Cardiac fibroblast (primary cell): ENCODE data around the gene TMEM164.

Experiments used
- DNase-seq, 2 donors: peaks; one replicate each; pipeline versions ENCODE4 v3.0.0 to v3.0.0-alpha.2; 2010; ENCODE audit warnings: low read depth in 2 of 2
- H3K4me3 ChIP-seq, 2 donors: replicated peaks in 1 of 2; 1 replicate in 1 of 2; 2 replicates in 1 of 2; pipeline ENCODE4 v1.5.1; 2011; ENCODE audit warnings: low read depth in 2 of 2, low read length in 2 of 2, mild to moderate bottlenecking in 2 of 2, moderate library complexity in 1 of 2
- TF ChIP-seq, protein P1 (sequence below): IDR thresholded peaks from one replicate; pipeline ENCODE4 v1.5.1; 2011; ENCODE audit warnings: low read depth, mild to moderate bottlenecking, low read length, inconsistent platforms

The TMEM164 gene

DNA sequence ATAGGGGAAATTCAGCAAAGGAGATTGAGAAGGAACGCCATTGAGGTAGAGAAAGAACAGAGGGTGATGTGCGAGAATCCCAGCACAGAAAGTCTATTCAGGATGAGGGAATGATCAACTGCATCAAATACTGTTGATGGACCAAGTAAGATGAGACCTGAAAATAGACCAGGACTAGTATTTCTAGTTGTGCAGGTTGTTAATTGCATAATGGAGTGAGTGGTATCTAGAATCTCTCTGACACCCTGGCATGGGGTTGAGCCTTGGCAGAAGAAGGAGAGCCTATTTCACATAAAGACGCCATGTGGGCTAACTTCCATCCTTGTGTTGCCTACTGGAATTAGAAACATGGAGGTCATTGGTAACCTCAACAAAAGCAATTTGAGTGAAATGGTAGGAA lies 135.6 kb downstream of the TMEM164 start:
- no peak overlapping the region for H3K4me3 ChIP-seq
- TF ChIP-seq, protein P1, sequence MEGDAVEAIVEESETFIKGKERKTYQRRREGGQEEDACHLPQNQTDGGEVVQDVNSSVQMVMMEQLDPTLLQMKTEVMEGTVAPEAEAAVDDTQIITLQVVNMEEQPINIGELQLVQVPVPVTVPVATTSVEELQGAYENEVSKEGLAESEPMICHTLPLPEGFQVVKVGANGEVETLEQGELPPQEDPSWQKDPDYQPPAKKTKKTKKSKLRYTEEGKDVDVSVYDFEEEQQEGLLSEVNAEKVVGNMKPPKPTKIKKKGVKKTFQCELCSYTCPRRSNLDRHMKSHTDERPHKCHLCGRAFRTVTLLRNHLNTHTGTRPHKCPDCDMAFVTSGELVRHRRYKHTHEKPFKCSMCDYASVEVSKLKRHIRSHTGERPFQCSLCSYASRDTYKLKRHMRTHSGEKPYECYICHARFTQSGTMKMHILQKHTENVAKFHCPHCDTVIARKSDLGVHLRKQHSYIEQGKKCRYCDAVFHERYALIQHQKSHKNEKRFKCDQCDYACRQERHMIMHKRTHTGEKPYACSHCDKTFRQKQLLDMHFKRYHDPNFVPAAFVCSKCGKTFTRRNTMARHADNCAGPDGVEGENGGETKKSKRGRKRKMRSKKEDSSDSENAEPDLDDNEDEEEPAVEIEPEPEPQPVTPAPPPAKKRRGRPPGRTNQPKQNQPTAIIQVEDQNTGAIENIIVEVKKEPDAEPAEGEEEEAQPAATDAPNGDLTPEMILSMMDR = no peak
- no peak for DNase-seq

DNA sequence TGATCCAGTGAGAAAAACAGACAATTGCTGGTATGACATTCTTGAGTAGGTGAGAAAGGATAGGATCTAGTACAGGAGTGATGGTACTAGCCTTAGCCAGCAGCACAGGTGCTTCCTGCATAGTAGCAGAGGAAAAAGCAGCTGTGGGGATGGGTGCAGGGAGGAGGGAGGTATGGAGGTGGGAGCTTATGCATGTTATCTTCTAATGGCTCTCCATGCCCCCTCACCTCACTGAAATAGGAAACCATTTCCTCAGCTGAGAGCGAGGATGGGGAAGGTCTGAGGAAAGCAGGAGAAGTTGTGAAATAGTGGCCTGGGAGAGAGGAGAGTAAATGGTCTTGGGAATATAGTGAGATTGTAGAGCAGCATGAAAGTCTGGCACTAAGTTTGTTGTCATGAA lies 136.3 kb downstream of the TMEM164 start:
- no peak for DNase-seq
- H3K4me3 ChIP-seq = no peak overlapping the region
- TF ChIP-seq, protein P1 = no peak

DNA sequence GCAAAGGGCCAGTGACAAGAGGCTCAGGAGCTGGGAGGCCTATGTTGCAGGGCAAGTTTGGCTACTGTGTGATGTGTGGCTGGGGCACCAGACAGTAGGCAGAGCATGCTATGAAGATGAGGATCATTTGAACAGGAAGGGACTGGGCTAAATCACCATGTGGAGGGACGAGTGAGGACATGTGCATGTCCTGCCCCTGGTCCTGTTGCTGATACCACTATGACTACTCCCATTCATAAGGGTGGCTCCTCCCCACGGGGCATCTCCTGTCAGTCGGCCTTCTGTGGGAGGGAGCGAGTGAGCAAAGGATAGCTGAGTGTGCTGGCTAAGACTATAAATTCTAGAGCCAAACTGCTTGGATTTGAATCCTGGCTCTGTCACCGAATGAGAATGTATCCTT lies 139.2 kb downstream of the TMEM164 start:
- no peak overlapping the region for H3K4me3 ChIP-seq
- DNase-seq = peak; percentile 26 to 27
- TF ChIP-seq, protein P1 = no peak

DNA sequence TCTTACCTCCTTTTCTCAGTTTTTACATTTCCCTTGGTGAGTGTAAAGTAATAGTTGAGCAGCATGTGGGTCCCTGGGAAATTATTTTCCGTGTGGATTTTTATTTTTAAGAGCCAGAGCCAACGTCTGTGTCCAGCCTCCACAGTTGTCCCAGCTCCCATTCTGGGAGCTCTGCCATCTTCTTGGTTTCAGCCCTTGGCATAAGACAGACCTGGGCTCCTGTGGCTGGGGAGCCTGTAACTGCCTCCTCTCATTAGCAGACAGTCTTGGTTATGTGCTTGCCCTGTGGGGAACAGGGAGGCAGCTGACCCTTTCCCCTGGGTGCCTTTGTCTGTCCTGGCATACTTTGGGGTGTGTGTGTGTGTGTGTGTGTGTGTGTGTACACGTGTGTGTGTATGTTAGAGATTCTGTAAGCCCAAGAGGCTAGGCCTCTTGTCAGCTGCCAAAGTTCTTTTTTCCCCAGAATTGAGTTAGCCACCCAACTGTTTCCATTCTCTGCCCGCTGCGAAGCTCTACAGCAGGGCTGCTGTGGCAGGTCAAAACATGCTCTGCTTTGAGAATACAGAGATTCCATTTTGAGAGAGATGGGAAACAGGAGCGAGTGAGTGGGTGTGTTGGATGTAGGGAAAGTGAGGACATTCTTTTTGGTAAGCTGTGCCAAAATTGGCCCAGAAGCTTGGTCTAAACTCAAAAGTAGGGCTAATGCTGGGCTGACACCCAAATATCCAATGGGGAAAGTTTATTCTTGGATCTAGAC lies 140.7 kb downstream of the TMEM164 start:
- TF ChIP-seq, protein P1 = no peak
- DNase-seq = peak in 1 of 2 donors; percentile 18
- H3K4me3 ChIP-seq = no peak overlapping the region

DNA sequence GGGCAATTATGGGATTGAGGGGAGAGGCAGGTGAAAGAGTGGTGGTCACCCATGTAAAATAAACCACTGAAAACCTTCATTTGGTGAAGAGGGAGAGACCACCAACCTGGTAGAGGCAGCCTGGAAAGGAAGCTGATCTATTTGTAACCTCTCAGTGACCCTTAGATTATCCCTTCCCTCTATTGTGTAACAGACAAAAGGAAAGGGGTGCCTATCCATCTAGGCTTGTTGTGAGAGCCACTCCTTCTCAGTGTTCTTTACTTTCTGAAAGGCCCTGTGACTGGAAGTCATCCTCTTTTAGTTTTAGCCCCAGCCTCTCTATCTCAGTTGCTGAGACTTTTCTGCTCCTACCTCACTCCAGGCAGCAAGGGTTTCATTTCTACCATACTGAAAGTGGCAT lies 142.4 kb downstream of the TMEM164 start:
- no peak for DNase-seq
- TF ChIP-seq, protein P1 = no peak
- no peak overlapping the region for H3K4me3 ChIP-seq

DNA sequence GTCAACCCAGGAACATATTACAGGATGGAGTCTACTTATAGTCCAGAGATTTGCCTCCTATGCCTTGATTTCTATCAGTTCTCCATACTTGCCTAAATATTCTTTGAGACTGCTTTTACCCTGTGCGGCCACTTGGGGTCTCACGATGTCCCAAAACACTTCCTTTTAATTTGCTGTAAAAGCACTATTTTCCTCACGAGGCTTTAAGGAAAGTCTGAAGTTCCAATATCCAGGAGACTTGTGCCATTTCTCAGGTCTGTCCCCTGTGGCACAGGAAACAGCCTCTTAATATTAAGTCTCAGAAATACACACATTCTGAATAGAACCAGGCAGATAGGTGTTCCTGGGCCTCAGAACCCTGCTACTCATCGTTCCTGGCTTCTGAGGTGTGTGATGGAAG lies 142.9 kb downstream of the TMEM164 start:
- H3K4me3 ChIP-seq = no peak overlapping the region
- TF ChIP-seq, protein P1 = peak; percentile 51
- DNase-seq = peak; percentile 47 to 49

DNA sequence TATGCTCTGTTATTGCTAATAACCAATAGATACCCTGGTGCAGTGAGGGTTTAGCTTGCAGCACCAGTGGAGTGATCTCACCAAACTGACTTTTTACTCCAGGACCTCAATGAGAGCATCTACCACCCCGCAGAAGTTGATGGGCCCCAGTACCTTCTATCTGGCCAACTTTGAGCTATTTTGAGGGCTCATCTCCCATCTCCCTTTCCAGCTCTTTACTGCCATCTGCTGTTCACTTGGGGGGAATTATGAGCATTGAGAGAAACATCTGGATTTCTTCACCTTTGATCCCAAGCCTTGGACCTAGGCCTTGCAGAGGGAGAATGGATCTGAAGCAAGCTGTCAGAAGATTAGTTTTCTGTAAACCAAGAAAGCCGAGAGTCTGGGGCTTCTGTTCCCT lies 143.6 kb downstream of the TMEM164 start:
- TF ChIP-seq, protein P1 = peak; percentile 59
- peak; percentile 67 to 71 for DNase-seq
- H3K4me3 ChIP-seq = no peak overlapping the region
